ENCODE results near the gene AIF1L.

GRCh38 chr9:131062969-131063368, 33.4 kb upstream of the AIF1L start:
- no peak for TF ChIP-seq POLR2AphosphoS5 (IDR thresholded peaks at IDR 0.05)
- no peak for TF ChIP-seq CTCF (IDR thresholded peaks at IDR 0.05)
